ENCODE measurements around the gene PTPRT. TPM values are rescaled to one million over a fixed set of nuclear protein-coding genes. Genes with fewer than 3 reads are reported as not detected.

PTPRT gene
- total RNA-seq, 4 donors from 2014 or later, result 0.57 to 2.0 (median 0.83) TPM

- TF ChIP-seq CTCF (IDR thresholded peaks at IDR 0.05; ENCODE audit: low read depth), result no peak
Measured at GRCh38 chr20:43028470-43028869, 161.2 kb downstream of the PTPRT start.

GRCh38 chr20:43023836-43024235, 165.9 kb downstream of the PTPRT start:
- TF ChIP-seq CTCF (IDR thresholded peaks at IDR 0.05; ENCODE audit: low read depth), result no peak

DNA sequence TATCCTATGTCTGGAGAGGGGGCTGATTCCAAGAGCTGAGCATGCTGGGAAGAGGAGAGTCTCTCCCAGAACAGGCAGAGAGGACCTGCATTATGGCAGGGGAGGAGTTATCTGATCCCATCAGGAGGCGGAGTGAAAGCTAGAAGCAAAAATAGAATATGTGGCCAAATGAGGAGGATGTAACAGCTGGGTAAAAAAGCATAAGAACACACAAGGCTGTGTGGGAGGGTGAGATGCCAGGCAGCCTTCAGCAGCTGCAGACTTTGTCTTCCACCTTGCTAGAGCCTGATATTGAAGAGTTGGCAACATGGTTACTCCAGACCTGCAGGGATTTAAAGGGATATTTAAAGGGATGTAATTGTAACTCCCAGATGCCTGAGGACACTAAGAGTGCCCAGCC, 167.1 kb downstream of the PTPRT start:
- TF ChIP-seq CTCF (IDR thresholded peaks at IDR 0.05; ENCODE audit: low read depth), result no peak

DNA sequence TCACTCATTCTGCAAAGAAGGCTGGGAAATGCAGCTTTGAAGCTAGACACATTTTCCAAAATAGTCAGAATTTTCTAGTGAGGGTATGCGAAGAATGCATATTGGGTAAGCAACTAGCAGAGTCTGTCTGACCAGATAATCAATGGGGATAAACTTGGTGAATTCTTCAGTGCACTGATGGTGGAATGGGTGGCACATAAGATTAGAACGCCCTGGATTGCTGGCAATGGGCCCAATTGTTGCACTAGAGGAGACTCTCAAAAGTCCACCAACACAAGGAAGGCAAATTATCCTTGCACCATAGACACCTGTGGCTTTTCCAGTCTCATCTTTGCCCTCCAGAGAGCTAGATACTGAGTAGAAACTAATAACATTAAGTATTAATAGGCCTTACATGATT, 167.6 kb downstream of the PTPRT start:
- no peak for TF ChIP-seq CTCF (IDR thresholded peaks at IDR 0.05; ENCODE audit: low read depth)

GRCh38 chr20:43017241-43018030, 172.3 kb downstream of the PTPRT start:
- TF ChIP-seq CTCF (IDR thresholded peaks at IDR 0.05; ENCODE audit: low read depth), result no peak

DNA sequence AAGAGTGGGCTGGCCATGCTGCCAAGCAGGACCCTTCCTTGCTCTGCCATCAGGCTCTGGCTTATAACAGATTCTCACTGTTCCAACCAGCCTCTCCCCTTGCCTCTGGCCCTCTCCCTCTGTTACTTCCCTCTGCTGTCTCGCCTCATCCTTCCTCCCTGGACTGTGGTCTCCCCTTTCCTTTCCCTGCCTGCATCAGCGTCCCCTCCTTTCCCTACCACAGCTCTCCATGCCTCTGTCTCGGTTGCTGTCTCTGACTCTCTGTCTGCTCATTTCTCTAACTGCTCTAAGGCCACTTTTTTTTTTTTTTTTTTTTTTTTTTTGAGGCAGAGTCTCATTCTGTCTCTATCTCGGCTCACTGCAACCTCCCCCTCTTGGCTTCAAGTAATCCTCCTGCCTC, 173.4 kb downstream of the PTPRT start:
- TF ChIP-seq CTCF (IDR thresholded peaks at IDR 0.05; ENCODE audit: low read depth), result no peak

GRCh38 chr20:43015566-43015965, 174.1 kb downstream of the PTPRT start:
- TF ChIP-seq CTCF (IDR thresholded peaks at IDR 0.05; ENCODE audit: low read depth), result no peak
